ENCODE data around the gene CDK10.
"Not testable (repeated sequence)": the region's sequence is repeated elsewhere in the genome, so short reads cannot be mapped to it uniquely, and the experiment has no call there.

Gene CDK10

DNA sequence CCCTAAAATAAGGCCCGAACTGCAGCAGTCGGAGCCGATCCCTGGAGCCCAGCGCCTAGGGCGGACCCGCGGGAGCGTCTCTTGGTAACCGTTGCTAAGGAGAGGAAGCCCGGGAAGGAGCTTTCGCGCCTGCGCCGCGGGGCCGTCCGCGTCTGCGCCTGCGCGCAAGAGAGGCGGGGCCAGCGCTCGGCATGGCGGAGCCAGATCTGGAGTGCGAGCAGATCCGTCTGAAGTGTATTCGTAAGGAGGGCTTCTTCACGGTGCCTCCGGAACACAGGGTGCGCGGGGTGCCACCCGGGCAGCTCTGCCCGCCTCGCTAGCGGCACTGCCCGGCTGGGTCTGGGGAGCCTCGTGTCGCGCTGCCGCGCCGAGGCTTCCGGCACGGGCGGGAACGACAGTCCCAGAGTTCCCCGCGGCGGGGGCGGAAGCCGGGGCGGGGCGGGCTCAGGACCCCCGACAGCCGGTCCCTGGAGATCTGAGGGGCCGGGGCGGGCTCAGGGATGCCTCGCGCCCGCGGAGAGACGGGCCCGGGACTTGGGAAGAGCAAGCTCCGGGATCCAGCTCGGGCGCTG is at the start of gene CDK10:
Gene CDK10, plus strand, starts transcription at position 170 of the 572 bp plus-strand sequence. Its CDS starts 22 bp downstream, at position 192.
- peak; percentile 89 for DNase-seq

DNA sequence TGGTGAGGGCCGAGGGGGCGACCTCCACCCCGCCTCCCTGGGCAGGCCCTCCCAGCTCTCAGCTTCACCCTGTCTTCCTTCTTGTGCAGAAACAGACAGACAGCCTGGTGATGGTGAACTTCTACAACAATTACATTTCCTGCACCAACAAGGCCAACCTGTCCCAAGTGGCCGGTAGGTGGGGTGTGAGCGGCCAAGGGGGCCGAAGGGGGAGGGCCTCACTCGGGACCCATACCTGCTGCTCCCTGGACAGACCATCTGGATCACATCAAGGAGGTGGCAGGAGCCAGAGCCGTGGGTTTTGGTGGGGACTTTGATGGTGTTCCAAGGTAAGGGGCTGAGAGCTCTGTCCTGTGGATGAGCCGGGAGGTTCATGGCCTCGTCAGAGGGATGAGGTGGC is 49.1 kb upstream of the CDK10 start:
- no peak for DNase-seq

DNA sequence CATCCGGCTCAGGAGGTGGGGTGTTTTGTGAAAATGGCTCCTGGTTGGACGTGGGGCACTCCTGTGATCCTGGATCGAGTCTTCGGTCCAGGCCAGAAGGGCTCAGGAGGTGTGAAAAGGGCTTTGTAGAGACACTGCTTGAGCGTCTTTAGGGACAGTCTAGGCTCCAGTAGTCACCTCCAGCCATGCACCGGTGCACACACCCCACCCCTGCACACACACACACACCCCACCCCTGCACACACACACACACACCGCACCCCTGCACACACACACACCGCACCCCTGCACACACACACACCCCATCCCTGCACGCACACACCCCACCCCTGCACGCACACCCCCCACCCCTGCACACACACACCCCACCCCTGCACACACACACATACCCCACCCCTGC is 48.0 kb upstream of the CDK10 start:
- no peak for DNase-seq

DNA sequence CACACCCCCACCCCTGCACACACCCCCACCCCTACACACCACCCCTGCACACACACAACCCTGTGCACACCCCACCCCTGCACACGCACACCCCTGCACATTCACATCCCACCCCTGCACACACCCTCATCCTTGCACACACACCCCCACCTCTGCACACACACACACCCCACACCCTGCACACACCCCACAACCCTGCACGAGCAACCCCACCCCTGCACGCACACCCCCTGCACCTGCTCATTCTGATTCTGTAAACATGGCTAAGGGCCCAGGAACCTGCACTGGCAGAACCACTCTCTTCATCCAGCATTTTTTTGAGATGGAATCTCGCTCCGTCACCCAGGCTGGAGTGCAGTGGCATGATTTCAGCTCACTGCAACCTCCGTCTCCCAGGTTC is 47.1 kb upstream of the CDK10 start:
- DNase-seq, result no peak

DNA sequence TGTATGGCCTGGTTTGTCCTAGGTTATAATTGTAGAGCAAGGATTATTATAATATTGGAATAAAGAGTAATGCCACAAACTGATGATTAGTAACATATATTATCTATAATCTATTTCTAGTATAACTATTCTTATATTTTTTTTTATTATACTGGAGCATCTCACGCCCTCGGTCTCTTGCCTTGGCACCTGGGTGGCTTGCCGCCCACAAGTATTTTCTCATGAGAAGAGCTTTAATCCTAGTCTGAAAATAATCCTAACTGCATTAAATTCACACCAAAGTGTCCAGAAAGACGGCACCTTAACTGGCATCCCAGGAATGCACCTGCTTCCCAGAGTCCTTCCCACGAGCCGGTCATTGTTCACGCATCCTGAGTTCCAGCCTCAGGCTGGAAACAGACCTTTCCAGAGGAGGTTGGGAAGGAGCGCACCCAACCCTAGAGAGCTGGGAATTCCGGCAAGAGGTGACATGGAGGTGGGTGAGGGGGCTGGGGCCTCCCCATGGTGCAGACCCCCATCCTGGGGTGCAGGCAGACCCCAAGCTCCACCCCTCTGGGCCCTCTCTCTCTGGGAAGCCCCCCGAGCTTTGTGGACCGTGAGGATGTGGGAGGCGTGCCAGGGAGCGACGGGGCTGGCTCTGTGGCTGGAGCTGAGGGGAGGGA is 44.9 kb upstream of the CDK10 start:
- no peak for DNase-seq

GRCh38 chr16:89642574-89642973 is 43.9 kb upstream of the CDK10 start:
- no peak for DNase-seq

DNA sequence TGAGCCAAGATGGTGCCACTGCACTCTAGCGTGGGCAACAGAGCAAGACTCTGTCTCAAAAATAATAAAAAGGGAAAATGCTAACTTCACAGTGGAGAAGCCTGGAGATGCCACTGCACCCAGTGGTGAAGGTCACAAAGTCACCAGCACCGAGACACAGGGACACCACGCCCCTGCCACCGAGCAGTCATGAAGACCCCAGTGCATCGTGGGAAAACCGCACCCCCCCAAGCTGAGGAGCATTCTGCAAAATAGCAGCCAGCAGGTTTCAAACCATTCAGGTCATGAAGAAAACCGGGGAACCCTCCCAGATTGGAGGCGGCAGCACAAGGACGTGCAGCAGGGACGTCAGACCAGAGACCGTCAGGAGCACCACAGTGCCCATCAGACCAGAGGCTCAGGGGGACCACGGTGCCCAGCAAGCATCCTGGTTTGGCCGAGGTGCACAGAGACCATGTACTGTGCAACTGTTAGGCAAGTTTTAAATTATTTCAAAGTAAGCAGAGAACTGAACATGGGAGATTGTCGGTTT is 42.7 kb upstream of the CDK10 start:
- no peak for DNase-seq

DNA sequence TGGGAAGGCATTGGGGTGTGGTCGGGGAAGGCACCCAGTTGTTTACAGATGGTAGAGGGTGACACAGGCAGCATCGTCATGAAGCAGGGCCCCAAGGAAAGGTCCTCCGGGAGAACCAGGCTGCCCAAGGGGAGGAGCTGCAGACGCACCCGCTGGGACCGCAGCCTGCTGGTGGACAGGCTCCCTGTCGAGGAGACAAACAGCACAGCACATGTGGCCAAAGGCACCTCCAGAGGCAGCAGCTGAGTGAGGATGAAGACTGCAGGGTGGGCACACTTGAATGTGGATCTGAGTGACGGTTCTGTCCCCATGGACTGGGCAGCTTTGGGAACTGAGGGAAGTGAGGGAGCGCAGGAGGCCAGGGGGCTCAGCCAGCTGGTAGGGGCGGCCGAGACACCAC is 41.4 kb upstream of the CDK10 start:
- DNase-seq, result no peak

GRCh38 chr16:89646270-89646669 is 40.2 kb upstream of the CDK10 start:
- DNase-seq, result no peak

- no peak for DNase-seq
These were observed 39.6 kb upstream of the CDK10 start for GRCh38 chr16:89646906-89647305.

- DNase-seq, result no peak
These were observed 34.9 kb upstream of the CDK10 start for GRCh38 chr16:89651584-89651983.

- DNase-seq, result no peak
These were observed 32.7 kb upstream of the CDK10 start for GRCh38 chr16:89653656-89654295.

DNA sequence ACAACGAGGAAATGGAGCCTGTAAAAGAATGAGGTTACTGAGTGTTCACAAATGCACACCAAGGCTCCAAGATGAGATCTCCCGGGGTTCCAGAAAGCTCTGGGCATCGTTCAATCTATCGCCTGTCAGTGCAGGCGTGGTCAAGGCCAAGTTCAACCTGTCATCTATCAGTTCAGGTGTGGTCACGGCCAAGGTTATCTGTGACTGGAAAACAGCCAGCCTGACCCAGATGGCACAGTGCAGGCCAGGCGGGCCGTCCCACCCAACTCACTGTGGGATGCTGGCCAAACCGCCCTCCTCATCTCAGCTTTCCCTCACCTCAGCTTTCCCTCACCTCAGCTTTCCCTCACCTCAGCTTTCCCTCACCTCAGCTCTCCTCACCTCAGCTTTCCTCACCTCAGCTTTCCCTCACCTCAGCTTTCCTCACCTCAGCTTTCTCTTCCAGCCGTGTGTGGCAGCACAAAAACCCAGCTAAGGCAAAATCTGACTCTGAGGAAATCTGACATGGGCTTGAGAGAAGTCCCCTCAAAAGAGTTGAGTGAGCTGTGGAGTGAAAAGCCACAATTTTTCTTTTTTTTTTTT is 31.3 kb upstream of the CDK10 start:
- no peak for DNase-seq

DNA sequence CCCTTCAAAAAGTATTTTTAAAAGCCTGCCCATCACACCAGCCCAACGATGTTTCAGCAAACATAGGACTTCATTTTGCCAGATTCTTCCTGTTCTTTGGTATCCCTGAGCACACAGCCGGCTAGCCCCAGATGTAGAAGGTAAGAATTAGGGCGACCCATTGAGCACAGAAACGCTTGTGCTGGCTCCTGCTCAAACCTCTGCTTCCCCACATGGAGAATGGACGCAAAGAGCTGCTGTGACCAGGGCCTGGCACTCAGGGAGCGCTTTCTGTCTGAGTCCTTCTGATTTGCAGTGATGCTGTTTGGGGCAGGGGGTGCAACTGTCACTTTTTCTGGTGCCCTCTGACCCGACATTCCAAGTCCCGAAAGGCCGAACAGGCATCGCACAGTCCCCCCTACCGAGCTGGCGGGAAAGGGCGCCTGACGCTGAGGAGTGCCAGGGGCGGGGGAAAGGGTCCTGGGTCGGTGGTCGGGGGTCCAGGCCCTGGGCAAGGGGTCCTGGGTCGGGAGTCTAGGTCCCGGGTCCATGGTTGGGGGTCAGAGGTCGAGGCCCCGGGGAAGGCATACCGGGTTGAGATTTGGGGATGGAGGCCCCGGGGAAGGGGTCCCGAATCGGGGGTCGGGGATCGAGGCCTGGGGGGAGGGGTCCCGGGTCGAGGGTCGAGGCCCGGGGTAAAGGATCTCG is 29.9 kb upstream of the CDK10 start:
- DNase-seq, result no peak

DNA sequence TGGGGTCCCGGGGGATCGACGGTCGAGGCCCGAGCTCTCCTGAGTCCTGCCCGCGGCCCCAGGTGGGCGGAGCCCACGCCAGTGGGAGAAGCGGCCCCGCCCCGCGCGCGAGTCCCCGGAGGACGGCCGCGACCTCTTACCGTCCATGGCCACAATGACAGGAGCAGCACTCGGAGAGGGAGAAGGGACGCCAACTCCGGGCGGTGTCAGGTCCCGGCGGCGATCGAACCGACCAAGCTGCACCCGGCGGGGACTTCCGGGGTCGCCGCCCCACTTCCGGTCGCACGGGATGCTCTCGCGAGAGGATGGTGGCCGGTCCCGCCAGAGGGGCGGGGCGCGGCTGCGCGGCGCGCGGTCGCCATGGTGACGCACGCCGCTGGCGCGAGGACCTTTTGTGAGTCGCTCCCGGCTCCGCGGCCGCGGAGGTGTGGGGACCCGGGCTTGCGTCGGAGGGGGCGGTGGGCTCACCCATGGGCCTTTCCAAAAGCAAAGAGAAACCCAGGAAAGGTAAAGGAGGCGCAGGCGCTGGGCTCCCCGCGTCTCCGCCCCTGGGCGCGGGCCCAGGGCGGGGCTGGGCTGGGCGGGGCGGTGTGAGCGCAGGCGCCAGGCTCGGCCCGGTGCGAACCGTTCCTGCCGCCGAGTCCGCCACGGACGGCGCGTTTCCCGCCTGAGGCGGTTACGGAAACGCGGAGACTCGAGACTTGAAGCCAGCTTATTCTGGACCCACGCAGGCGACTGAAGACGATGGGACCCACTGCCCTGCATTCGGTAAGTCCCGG is 28.9 kb upstream of the CDK10 start, which contains the start of the genes CHMP1A and SPATA33:
Gene CHMP1A, minus strand, starts transcription at position 267 of the 779 bp plus-strand sequence. Its CDS starts 120 bp downstream, at position 147.
Gene SPATA33, plus strand, starts transcription at position 395 of the 779 bp plus-strand sequence. Its CDS starts 76 bp downstream, at position 471.
- DNase-seq, result peak; percentile 93

- DNase-seq, result no peak
These were observed 28.1 kb upstream of the CDK10 start for GRCh38 chr16:89658221-89658879.

DNA sequence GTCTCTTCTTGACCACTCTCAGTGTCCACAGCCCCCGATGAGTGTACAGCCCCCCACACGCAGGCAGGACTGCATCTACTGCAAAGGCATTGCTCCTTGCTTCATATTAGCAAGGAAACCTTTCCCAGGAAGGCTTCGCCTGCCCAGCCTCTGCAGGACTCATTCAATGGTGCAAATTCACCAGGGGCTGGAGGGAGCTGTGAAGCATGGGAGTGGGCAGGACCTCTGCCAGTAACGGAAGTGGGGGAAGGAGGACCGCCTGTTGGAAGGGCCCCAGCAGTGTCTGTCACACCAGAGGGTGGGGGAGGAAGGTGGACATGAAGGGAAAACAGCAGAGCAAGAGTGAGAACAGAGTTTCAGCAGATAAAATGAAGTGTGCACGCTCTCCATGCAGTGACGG is 26.3 kb upstream of the CDK10 start:
- no peak for DNase-seq

- no peak for DNase-seq
These were observed 25.3 kb upstream of the CDK10 start for GRCh38 chr16:89661215-89661614.

DNA sequence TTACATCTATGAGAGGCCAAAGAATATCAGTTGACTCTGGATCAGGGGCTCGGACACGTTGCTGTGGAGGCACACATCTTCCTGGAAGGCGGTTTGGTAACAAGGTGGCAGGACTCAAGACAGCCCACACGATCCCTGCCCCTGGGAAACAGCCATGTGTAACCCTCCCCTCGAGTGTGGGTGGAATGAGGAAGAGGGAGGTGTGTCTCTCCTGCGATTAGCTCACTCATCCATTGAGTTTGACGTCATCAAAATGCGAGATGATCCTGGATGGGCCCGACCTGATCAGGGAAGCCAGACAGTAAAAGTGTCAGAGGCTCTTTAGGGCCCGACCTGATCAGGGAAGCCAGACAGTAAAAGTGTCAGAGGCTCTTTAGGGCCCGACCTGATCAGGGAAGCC is 22.3 kb upstream of the CDK10 start:
- not testable (repeated sequence) for DNase-seq

- not testable (repeated sequence) for DNase-seq
These were observed 19.5 kb upstream of the CDK10 start for GRCh38 chr16:89667000-89667399.

- no peak for DNase-seq
These were observed 18.9 kb upstream of the CDK10 start for GRCh38 chr16:89667633-89668032.

GRCh38 chr16:89668790-89669158 is 17.7 kb upstream of the CDK10 start:
- DNase-seq, result no peak
